ENCODE results near the gene ABHD17A. TPM values are rescaled to one million over a fixed set of nuclear protein-coding genes. Genes with fewer than 3 reads are reported as not detected.
"Not testable (repeated sequence)": the region's sequence is repeated elsewhere in the genome, so short reads cannot be mapped to it uniquely, and the experiment has no call there.

The ABHD17A gene
- total and polyA plus RNA-seq, 7 experiments from 2014 or later = 92.9 to 175 (median 135) TPM

DNA sequence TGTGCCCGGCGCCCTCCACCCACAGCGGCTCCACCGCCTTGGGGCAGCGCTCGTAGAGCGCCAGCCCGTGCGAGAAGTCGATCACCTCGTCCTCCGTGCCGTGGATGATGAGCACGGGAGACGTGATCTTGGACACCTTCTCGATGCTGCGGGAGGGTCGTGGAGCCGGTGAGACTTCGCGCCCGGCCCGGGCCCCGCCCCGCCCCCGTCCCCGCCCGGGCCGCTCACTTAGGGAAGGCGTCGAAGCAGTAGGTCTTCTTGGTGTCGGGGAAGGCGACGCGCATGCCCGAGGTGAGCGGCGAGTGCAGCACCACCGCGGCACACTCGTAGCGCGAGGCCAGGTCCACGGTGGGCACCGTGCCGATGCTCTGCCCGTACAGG lies 8.0 kb downstream of the ABHD17A start:
- H3K36me3 Mint-ChIP-seq; intact Hi-C loops (cut with micrococcal nuclease); ATAC-seq; DNase-seq; H3K4me3 ChIP-seq (ENCODE audit: low read length); H3K4me3 Mint-ChIP-seq; H3K27me3 ChIP-seq (ENCODE audit: control insufficient read depth in 2 of 2, insufficient read depth in 2 of 2, low read length in 2 of 2); H3K9me3 Mint-ChIP-seq; H3K27ac ChIP-seq (ENCODE audit: low read depth, low read length); H3K9me3 ChIP-seq (ENCODE audit: control insufficient read depth in 2 of 3, low read length in 3 of 3); H3K27me3 Mint-ChIP-seq; H3K27ac Mint-ChIP-seq: not testable (repeated sequence)
- H3K4me1 ChIP-seq (ENCODE audit: control insufficient read depth in 2 of 2, insufficient read depth in 2 of 2, low read length in 2 of 2) = peaks cover 35 to 39% of the 10 kb centered on the region in 2 donors
- ChIA-PET POLR2A (interaction anchor here (1.6 to 3.2 kb wide), 3 partner anchors 8 to 21 kb away, joined by 13 to 21 read pairs (median 17); partner anchors contain the start of gene ABHD17A), CTCF (interaction anchor here (1.0 kb wide), 1 partner anchor 19 kb away, joined by 3 read pairs; no protein-coding TSS in a partner anchor)
- peaks cover 0 to 36% (median 0%) of the 10 kb centered on the region in 3 experiments for H3K36me3 ChIP-seq (ENCODE audit: control insufficient read depth in 2 of 3, insufficient read depth in 3 of 3, low read length in 3 of 3)
- peaks cover 13 to 43% (median 25%) of the 10 kb centered on the region in 7 donors for H3K4me1 Mint-ChIP-seq

DNA sequence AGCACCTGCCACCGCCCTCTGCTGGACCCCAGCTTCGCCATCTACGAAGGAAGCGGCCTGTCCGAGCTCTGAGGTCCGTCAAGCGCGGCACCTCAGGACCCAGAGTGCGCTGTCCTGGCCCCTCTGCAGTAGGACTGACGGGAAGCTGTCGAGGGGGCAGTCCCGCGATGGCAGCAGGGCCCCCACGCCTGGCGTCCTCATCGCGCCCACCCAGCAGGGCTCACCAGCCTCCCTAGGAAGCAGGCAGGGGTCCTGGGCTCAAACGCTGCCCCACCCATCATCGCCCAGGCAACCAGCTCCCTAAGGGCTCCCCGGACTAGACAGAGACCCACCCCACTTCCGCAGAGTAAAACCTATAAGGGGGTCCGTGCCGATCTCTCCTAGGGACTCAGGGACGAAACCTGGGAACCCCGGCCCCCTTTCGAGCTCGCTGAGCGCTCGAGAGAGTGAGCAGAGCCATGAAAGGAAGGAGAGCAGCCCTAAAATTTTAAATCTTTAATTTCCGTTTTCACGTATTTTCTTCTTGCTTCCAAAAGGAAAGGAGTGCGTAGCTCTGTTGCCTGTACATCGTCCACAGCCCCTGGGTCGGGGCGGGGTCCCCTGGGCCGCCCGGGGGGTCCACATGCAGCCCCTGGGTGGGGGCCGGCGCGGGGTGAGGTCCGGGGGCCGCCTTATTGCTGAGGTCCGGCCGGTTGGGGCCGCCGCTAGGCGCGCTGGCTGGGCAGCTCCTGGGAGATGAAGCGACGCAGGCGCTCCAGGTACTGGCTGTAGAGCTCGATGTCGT lies 8.6 kb downstream of the ABHD17A start:
- not testable (repeated sequence) for DNase-seq; H3K27me3 Mint-ChIP-seq; H3K27me3 ChIP-seq (ENCODE audit: control insufficient read depth in 2 of 2, insufficient read depth in 2 of 2, low read length in 2 of 2); H3K36me3 Mint-ChIP-seq; H3K9me3 Mint-ChIP-seq; H3K9me3 ChIP-seq (ENCODE audit: control insufficient read depth in 2 of 3, low read length in 3 of 3)
- H3K27ac Mint-ChIP-seq = peak overlapping the region; percentile 92 to 98 (median 95)
- Histone ChIP-seq H3K4me1 (ENCODE audit: control insufficient read depth in 2 of 2, insufficient read depth in 2 of 2, low read length in 2 of 2) (peaks cover 30 to 35% of the 10 kb centered on the region in 2 donors), H3K36me3 (ENCODE audit: control insufficient read depth in 2 of 3, insufficient read depth in 3 of 3, low read length in 3 of 3) (peaks cover 0 to 36% (median 0%) of the 10 kb centered on the region in 3 experiments), H3K27ac (ENCODE audit: low read depth, low read length) (peak overlapping the region; percentile 98), H3K4me3 (ENCODE audit: low read length) (peak overlapping the region; percentile 83)
- ATAC-seq = peak; percentile 11
- POLR2A ChIA-PET = interaction anchor here (0.7 to 3.2 kb wide), 12 partner anchors 8 to 135 kb away, joined by 3 to 40 read pairs (median 4); partner anchors contain the start of genes ABHD17A, ADAT3 and SCAMP4
- intact Hi-C loops (cut with micrococcal nuclease) = loop anchor here (1.0 kb wide), 5 partner anchors 8 to 29 kb away; partner anchors contain the start of genes ADAT3 (in 2 of the 2), SCAMP4 (in 2 of the 2) and ABHD17A (in 1 of the 2)
- peak overlapping the region; percentile 89 to 100 (median 98) for H3K4me3 Mint-ChIP-seq
- H3K4me1 Mint-ChIP-seq = peaks cover 11 to 39% (median 21%) of the 10 kb centered on the region in 7 donors
- CTCF ChIA-PET = interaction anchor here (0.8 to 1.0 kb wide), 2 partner anchors 18 to 52 kb away, joined by 3 to 4 read pairs; no protein-coding TSS in a partner anchor

DNA sequence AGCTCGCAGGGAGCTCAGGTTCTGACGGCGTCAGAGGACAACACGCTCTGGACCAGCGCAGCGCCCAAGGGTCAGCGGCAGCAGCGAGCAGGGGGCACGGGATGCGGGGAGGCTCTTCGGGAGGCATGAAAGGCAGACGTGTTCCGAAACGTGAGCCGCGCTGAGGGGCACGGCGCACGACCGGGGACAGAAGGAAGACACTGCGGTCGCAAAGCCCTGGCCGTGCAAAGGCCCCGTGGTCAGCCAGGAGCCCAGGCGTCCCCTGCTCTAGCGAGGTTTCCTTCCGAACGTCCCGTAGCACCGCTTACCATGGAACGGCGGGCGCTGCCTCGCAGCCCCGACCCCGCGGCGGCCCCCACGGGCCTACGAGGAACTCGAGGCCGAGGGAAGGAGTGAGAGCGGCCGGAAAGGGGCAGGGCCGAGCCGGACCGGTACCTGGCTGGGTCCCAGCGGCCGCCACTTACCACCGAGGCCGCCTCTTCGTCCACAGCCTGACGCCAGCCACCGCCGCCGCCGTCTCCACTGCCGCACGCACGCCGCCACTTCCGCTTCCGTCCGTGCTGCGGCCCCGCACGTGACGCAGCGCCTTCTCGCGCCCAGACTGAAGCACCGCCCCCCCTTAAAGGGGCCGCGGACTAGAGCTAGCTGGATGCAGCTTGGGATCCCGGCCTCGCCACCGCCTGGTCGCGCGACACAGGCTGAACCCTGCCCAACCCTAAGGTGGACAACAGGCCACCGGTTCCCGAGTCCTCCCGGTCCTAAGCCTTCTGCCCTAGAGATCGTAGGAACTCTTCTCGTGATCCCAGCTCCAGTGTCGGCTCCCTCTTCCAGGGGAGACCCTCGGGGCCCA lies 9.4 kb downstream of the ABHD17A start:
- H3K4me1 ChIP-seq (ENCODE audit: control insufficient read depth in 2 of 2, insufficient read depth in 2 of 2, low read length in 2 of 2) = peaks cover 27 to 31% of the 10 kb centered on the region in 2 donors

DNA sequence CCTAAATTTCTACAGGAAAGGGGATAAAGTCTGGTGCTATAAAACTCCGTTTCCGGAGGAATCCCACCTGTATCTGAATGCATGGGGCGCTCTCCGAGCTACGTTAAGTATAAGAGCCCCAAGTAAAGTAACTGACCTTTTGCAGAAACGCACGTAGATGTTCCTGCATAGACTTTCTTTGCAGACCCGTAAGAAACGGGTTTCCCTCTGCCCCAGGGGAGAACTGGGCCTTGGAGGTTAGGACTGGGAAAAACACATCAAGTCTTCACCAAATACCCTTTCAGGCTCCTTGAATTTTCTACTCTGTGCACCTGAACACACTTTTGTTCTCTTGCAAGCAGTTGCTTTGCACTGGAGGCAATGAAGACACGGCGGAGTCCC lies 10.0 kb downstream of the ABHD17A start:
- not testable (repeated sequence) for DNase-seq; H3K27me3 Mint-ChIP-seq; H3K9me3 Mint-ChIP-seq; H3K9me3 ChIP-seq (ENCODE audit: control insufficient read depth in 2 of 3, low read length in 3 of 3); H3K27me3 ChIP-seq (ENCODE audit: control insufficient read depth in 2 of 2, insufficient read depth in 2 of 2, low read length in 2 of 2)
- peak; percentile 8 for ATAC-seq
- intact Hi-C loops (cut with micrococcal nuclease) = loop anchor here in 1 of 2 donors (1.0 kb wide), 1 partner anchor 11 kb away; no protein-coding TSS in a partner anchor
- Mint-ChIP-seq H3K27ac (peak overlapping the region; percentile 93 to 99 (median 98)), H3K4me1 (peaks cover 11 to 44% (median 23%) of the 10 kb centered on the region in 7 donors), H3K36me3 (peaks cover 0 to 13% (median 0%) of the 10 kb centered on the region in 5 donors), H3K4me3 (peak overlapping the region; percentile 95 to 100 (median 98))
- peaks cover 21 to 26% of the 10 kb centered on the region in 2 donors for H3K4me1 ChIP-seq (ENCODE audit: control insufficient read depth in 2 of 2, insufficient read depth in 2 of 2, low read length in 2 of 2)
- ChIA-PET CTCF (interaction anchor here (1.1 to 1.2 kb wide), 2 partner anchors 11 to 29 kb away, joined by 3 read pairs; no protein-coding TSS in a partner anchor), POLR2A (interaction anchor here (0.6 to 3.2 kb wide), 9 partner anchors 9 to 606 kb away, joined by 3 to 40 read pairs (median 5); partner anchors contain the start of genes ADAT3, CIRBP and SCAMP4)
- peaks cover 0 to 42% (median 1%) of the 10 kb centered on the region in 3 experiments for H3K36me3 ChIP-seq (ENCODE audit: control insufficient read depth in 2 of 3, insufficient read depth in 3 of 3, low read length in 3 of 3)
- peak overlapping the region; percentile 98 for H3K27ac ChIP-seq (ENCODE audit: low read depth, low read length)
- peak overlapping the region; percentile 83 for H3K4me3 ChIP-seq (ENCODE audit: low read length)

More for the DNA sequence above, 9.4 kb downstream of the ABHD17A start:
- intact Hi-C loops (cut with micrococcal nuclease) = loop anchor here (1.0 kb wide), 5 partner anchors 8 to 29 kb away; partner anchors contain the start of genes ADAT3 (in 2 of the 2), SCAMP4 (in 2 of the 2) and ABHD17A (in 1 of the 2)
- Histone ChIP-seq H3K27ac (ENCODE audit: low read depth, low read length) (peak overlapping the region; percentile 98), H3K9me3 (ENCODE audit: control insufficient read depth in 2 of 3, low read length in 3 of 3) (no peaks in the 10 kb centered on the region), H3K4me3 (ENCODE audit: low read length) (peak overlapping the region; percentile 83), H3K27me3 (ENCODE audit: control insufficient read depth in 2 of 2, insufficient read depth in 2 of 2, low read length in 2 of 2) (no peaks in the 10 kb centered on the region), H3K36me3 (ENCODE audit: control insufficient read depth in 2 of 3, insufficient read depth in 3 of 3, low read length in 3 of 3) (peaks cover 0 to 42% (median 0%) of the 10 kb centered on the region in 3 experiments)
- ChIA-PET CTCF (interaction anchor here (0.7 to 1.2 kb wide), 5 partner anchors 9 to 53 kb away, joined by 3 to 4 read pairs (median 3); partner anchors contain the start of gene ABHD17A), POLR2A (interaction anchor here (0.7 to 3.2 kb wide), 14 partner anchors 9 to 135 kb away, joined by 3 to 40 read pairs (median 4); partner anchors contain the start of genes ABHD17A, ADAT3 and SCAMP4)
- Mint-ChIP-seq H3K9me3 (no peaks in the 10 kb centered on the region), H3K36me3 (peaks cover 0 to 9% (median 0%) of the 10 kb centered on the region in 5 donors), H3K4me1 (peaks cover 9 to 41% (median 21%) of the 10 kb centered on the region in 7 donors), H3K4me3 (peak overlapping the region; percentile 95 to 100 (median 98)), H3K27ac (peak overlapping the region; percentile 93 to 99 (median 98)), H3K27me3 (peaks cover 0 to 2% (median 0%) of the 10 kb centered on the region in 5 donors)
- DNase-seq = peak; percentile 75 to 92 (median 85)
- peak; percentile 95 for ATAC-seq

- peaks cover 11 to 41% (median 25%) of the 10 kb centered on the region in 7 donors for H3K4me1 Mint-ChIP-seq
- ChIA-PET CTCF (interaction anchor here (1.1 to 1.2 kb wide), 2 partner anchors 10 to 30 kb away, joined by 3 read pairs; no protein-coding TSS in a partner anchor), POLR2A (interaction anchor here (0.6 to 3.2 kb wide), 10 partner anchors 9 to 605 kb away, joined by 3 to 40 read pairs (median 3); partner anchors contain the start of gene CIRBP)
- peak overlapping the region; percentile 95 to 100 (median 98) for H3K4me3 Mint-ChIP-seq
- intact Hi-C loops (cut with micrococcal nuclease) = loop anchor here in 1 of 2 donors (1.0 kb wide), 1 partner anchor 10 kb away; no protein-coding TSS in a partner anchor
- DNase-seq (peak in 6 of 9 donors; percentile 66 to 78 (median 72)), ATAC-seq (peak; percentile 63)
- Histone ChIP-seq H3K4me3 (ENCODE audit: low read length) (peak overlapping the region; percentile 83), H3K9me3 (ENCODE audit: control insufficient read depth in 2 of 3, low read length in 3 of 3) (no peaks in the 10 kb centered on the region), H3K27ac (ENCODE audit: low read depth, low read length) (peak overlapping the region; percentile 98), H3K4me1 (ENCODE audit: control insufficient read depth in 2 of 2, insufficient read depth in 2 of 2, low read length in 2 of 2) (peaks cover 21 to 26% of the 10 kb centered on the region in 2 donors), H3K27me3 (ENCODE audit: control insufficient read depth in 2 of 2, insufficient read depth in 2 of 2, low read length in 2 of 2) (no peaks in the 10 kb centered on the region), H3K36me3 (ENCODE audit: control insufficient read depth in 2 of 3, insufficient read depth in 3 of 3, low read length in 3 of 3) (peaks cover 0 to 41% (median 4%) of the 10 kb centered on the region in 3 experiments)
- H3K9me3 Mint-ChIP-seq = no peaks in the 10 kb centered on the region
- H3K27ac Mint-ChIP-seq = peak overlapping the region; percentile 93 to 99 (median 98)
- H3K27me3 Mint-ChIP-seq = peaks cover 0 to 2% (median 0%) of the 10 kb centered on the region in 5 donors
- H3K36me3 Mint-ChIP-seq = peaks cover 0 to 13% (median 0%) of the 10 kb centered on the region in 5 donors
Observed at GRCh38 chr19:1874554-1875185, 10.6 kb downstream of the ABHD17A start.
